Activated B cell treated with CpG ODN at 0.5 μM for 24 hours (primary cell): Measurements from ENCODE around the gene CAPN1. TPM values are rescaled to one million over a fixed set of nuclear protein-coding genes. Genes with fewer than 3 reads are reported as not detected.
"Not testable (repeated sequence)": the region's sequence is repeated elsewhere in the genome, so short reads cannot be mapped to it uniquely, and the experiment has no call there.

Experiments used
- ATAC-seq: fragments of 200-7000 bp; cut with Tn5 transposase; one replicate; pipeline ENCODE4 v1.10.0; 2021; ENCODE audit warnings: low read depth, mild to moderate bottlenecking, moderate library complexity
- CTCF ChIA-PET: fragments of 350-600 bp; sonication (Branson Sonifier 250); formaldehyde crosslinking; loops from one replicate; lab custom pipeline; 2021; ENCODE audit warnings: antibody characterized with exemption; lab: Charles Lee
- POLR2A ChIA-PET: fragments of 350-600 bp; sonication (Branson Sonifier 250); formaldehyde crosslinking; loops from one replicate; lab custom pipeline; 2021; ENCODE audit warnings: antibody characterized with exemption; lab: Charles Lee
- DNase-seq: peaks from one replicate; pipeline ENCODE4 v3.0.0; 2022
- H3K27ac Mint-ChIP-seq: one replicate; pipeline ENCODE4 v1.8.0; 2020; ENCODE audit warnings: mixed read lengths
- H3K27me3 Mint-ChIP-seq: one replicate; pipeline ENCODE4 v1.8.0; 2021; ENCODE audit warnings: mixed read lengths
- H3K36me3 Mint-ChIP-seq: one replicate; pipeline ENCODE4 v1.8.0; 2021; ENCODE audit warnings: low read depth, mixed read lengths
- H3K4me1 Mint-ChIP-seq: one replicate; pipeline ENCODE4 v1.8.0; 2021; ENCODE audit warnings: mixed read lengths
- H3K4me3 Mint-ChIP-seq: one replicate; pipeline ENCODE4 v1.8.0; 2020; ENCODE audit warnings: mild to moderate bottlenecking, mixed read lengths
- H3K9me3 Mint-ChIP-seq: one replicate; pipeline ENCODE4 v1.8.0; 2020; ENCODE audit warnings: mixed read lengths
- CTCF ChIP-seq: fragments of 200-600 bp; IDR thresholded peaks from one replicate; pipeline ENCODE4 v1.8.0; 2022; ENCODE audit warnings: antibody characterized with exemption, mild to moderate bottlenecking
- intact Hi-C: fragments of 100-400 bp; cut with micrococcal nuclease; formaldehyde crosslinking; loops from one replicate; pipeline ENCODE4 v1.15.1; 2024
- total RNA-seq: library from RNA; stranded (reverse); gene quantifications from 2 replicates; pipeline ENCODE4 v1.2.3, GENCODE V29; 2022

CAPN1 gene
- total RNA-seq, 1 donor from 2014 or later = 260 TPM

GRCh38 chr11:65141896-65142494 is 39.7 kb upstream of the CAPN1 start:
- Mint-ChIP-seq H3K27ac (no peak overlapping the region), H3K27me3 (no peaks in the 10 kb centered on the region), H3K4me3 (no peak overlapping the region), H3K4me1 (peaks cover 40% of the 10 kb centered on the region), H3K9me3 (no peaks in the 10 kb centered on the region), H3K36me3 (no peaks in the 10 kb centered on the region)
- ATAC-seq = no peak
- ChIA-PET CTCF (no interaction called here), POLR2A (no interaction called here)
- no peak for TF ChIP-seq CTCF
- DNase-seq = no peak
- intact Hi-C loops = no loop called here

DNA sequence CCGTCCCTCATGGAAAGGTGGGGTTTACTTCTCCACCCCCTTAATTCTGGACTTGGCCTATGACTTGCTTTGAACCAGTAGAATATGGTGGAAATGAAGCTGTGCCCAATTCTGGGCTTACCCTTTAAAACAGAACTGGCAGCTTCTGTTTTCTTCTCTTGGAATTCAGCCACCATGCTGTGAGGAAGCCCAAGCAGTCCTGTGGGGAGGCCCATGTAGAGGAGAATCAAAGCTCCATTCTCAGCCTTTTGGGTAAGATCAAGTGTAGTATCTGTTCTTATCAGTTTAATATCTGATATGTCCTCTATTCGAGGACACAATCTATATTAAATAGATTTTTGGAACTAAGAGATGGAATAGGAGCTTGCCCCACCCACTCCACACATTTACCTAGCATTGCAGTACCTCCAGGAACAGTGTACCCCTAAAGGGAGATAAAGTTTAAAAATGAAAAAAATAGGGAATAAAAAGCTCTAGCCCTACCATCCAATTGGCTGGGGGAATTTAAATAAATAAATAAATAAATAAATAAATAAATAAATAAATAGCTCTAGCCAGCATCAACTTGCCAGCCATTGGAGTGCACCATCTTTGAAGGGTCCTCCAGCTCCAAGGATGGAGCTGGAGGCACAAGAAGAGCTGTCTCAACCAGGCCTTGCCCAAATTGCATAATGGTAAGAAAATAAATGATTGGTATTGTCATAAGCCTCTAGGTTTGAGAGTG is 34.2 kb upstream of the CAPN1 start:
- Mint-ChIP-seq H3K4me1 (peaks cover 39% of the 10 kb centered on the region), H3K4me3 (no peak overlapping the region), H3K27me3 (no peaks in the 10 kb centered on the region), H3K36me3 (no peaks in the 10 kb centered on the region), H3K9me3 (no peaks in the 10 kb centered on the region), H3K27ac (no peak overlapping the region)
- DNase-seq (no peak), ATAC-seq (no peak)
- intact Hi-C loops = no loop called here
- ChIA-PET POLR2A (interaction anchor here (0.6 to 1.9 kb wide), 4 partner anchors 13 to 187 kb away, joined by 3 to 10 read pairs (median 4); partner anchors contain the start of genes FAU, MRPL49 and SYVN1), CTCF (interaction anchor here (1.4 kb wide), 1 partner anchor 33 kb away, joined by 3 read pairs; no protein-coding TSS in a partner anchor)
- no peak for TF ChIP-seq CTCF

DNA sequence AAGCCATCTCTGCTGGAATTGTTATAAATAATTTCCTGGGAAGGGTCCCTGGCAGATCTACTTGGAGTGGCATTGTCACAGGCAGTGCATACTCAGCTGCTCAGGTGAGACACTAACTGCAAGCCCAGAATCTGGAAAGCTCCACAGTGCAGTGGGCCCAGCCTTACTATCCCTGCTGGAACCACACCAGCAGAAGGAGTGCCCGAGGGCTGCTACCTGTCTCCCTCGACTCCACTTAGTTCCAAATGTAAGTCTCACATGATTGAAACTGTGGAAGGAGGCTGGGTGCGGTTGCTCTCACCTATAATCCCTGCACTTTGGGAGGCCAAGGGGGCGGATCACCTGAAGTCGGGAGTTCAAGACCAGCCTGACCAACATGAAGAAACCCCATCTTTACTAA is 33.1 kb upstream of the CAPN1 start:
- ATAC-seq (no peak), DNase-seq (no peak)
- Mint-ChIP-seq H3K9me3 (no peaks in the 10 kb centered on the region), H3K27ac (no peak overlapping the region), H3K27me3 (no peaks in the 10 kb centered on the region), H3K4me1 (peaks cover 42% of the 10 kb centered on the region), H3K4me3 (no peak overlapping the region), H3K36me3 (no peaks in the 10 kb centered on the region)
- no peak for TF ChIP-seq CTCF
- POLR2A ChIA-PET = interaction anchor here (0.7 to 1.6 kb wide), 2 partner anchors 13 to 43 kb away, joined by 6 to 9 read pairs; no protein-coding TSS in a partner anchor
- intact Hi-C loops = no loop called here
- CTCF ChIA-PET = interaction anchor here (1.4 kb wide), 1 partner anchor 31 kb away, joined by 3 read pairs; no protein-coding TSS in a partner anchor

DNA sequence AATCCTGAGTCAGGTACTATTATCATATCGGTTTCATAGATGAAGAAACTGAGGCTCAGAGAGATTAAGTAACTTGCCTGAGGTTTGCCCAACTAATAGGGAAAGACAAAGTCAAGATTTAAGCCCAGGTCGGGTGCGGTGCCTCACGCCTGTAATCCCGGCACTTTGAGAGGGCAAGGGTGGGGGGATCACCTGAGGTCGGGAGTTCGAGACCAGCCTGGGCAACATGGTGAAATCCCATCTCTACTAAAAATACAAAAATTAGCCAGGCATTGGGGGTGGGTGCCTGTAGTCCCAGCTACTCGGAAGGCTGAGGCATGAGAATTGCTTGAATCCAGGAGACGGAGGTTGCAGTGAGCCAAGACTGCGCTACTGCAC is 31.6 kb upstream of the CAPN1 start:
- H3K9me3 Mint-ChIP-seq, ATAC-seq, H3K4me3 Mint-ChIP-seq, H3K27ac Mint-ChIP-seq, H3K27me3 Mint-ChIP-seq, CTCF ChIA-PET, intact Hi-C loops, H3K36me3 Mint-ChIP-seq, DNase-seq: not testable (repeated sequence)
- H3K4me1 Mint-ChIP-seq = peaks cover 41% of the 10 kb centered on the region
- POLR2A ChIA-PET = interaction anchor here (1.6 kb wide), 1 partner anchor 15 kb away, joined by 6 read pairs; no protein-coding TSS in a partner anchor

GRCh38 chr11:65150509-65151299 is 31.0 kb upstream of the CAPN1 start:
- Mint-ChIP-seq H3K4me1 (peaks cover 35% of the 10 kb centered on the region), H3K27ac (no peak overlapping the region), H3K36me3 (no peaks in the 10 kb centered on the region), H3K9me3 (no peaks in the 10 kb centered on the region), H3K27me3 (no peaks in the 10 kb centered on the region), H3K4me3 (no peak overlapping the region)
- ChIA-PET POLR2A (interaction anchor here (1.6 to 2.3 kb wide), 2 partner anchors 15 to 16 kb away, joined by 6 to 15 read pairs; partner anchors contain the start of gene SYVN1), CTCF (no interaction called here)
- ATAC-seq (peak; percentile 53), DNase-seq (no peak)
- intact Hi-C loops = no loop called here
- TF ChIP-seq CTCF = no peak
